HG03139 (cell line): ENCODE data around the gene PRKG1.

Experiments used
- ATAC-seq: cut with Tn5 transposase; IDR thresholded peaks from one replicate; pipeline ENCODE4 v1.9.1; 2021; ENCODE audit not compliant: unreplicated experiment

The PRKG1 gene

GRCh38 chr10:51217505-51217904 lies 143.2 kb downstream of the PRKG1 start:
- ATAC-seq = no peak

GRCh38 chr10:51224671-51225161 lies 150.4 kb downstream of the PRKG1 start:
- no peak for ATAC-seq

DNA sequence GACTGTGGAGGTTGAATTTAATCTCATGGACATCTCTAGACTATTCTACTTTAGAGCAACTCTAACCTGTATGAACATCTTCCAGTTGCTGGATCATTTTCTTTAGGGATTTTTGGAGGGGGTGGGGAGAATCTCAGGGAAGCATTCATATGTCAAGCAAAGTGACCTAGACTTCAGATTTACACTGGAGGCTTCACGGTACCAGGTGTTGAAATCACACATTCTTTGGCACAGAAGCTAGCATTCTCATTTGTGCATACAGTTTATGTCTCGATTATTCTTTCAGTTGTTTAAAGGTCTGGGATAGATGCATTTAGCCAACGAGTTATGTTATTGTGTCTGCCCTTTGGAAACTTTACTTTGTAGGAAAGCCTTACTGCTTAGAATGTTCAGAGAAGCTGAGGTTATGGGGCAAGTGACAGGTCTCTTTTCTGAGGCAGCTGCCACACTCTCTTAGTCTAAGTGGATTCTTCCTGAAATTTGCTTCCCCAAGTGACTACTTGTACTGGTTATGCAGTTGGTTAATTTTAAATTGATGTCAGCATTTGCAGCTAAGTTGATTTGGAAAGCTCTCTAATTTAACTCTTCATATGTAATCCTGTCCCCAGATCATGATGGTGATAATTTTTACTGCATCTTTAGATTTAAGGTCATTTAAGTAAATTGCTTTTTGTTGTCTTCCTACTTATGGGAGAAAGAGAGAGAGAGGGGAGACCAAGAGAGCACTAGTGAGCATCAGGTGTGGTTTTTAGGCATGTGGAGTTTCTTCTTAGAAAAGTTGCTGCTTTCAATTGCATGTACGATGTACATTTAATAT lies 153.8 kb downstream of the PRKG1 start:
- ATAC-seq = no peak

- ATAC-seq = no peak
Measured at GRCh38 chr10:51228714-51229100, 154.4 kb downstream of the PRKG1 start.

GRCh38 chr10:51230887-51231585 lies 156.7 kb downstream of the PRKG1 start:
- ATAC-seq = no peak

DNA sequence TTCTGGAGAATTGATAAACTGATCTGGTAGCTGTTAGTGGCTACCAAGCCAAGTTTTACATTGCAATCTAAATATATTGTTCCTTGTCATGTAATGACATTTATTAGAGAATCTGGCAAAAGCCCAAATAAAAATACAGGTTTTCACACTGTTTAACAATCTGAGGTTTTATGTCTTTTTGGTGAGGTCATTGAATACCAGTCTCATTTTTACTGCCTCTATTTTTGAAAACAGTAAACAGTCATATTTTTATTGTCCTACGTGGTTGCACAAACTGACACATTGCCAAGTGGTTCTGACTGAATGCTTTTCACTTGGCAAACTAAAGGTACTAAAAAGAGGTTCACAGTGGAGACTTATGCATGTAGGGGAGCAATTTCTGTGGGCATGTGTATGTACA lies 157.5 kb downstream of the PRKG1 start:
- no peak for ATAC-seq

GRCh38 chr10:51233337-51234100 lies 159.2 kb downstream of the PRKG1 start:
- no peak for ATAC-seq

DNA sequence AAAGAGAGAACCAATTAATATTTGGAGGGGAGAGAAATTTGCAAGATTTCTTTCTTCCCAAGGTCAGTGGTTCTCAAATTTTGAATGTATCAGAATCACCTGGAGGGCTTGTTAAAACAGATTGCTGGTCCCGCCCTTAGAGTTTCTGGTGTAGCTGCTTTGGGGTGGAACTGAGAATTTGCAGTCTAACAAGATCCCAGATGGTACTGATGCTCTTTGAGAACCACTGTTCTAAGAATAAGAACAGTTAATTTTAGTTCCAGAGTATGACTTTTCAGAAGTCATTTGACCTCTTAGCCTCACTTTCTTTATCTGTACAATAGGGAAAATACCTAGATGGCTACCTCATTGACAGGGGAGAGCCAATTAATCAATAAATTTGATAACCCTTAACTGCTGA lies 161.6 kb downstream of the PRKG1 start:
- no peak for ATAC-seq

DNA sequence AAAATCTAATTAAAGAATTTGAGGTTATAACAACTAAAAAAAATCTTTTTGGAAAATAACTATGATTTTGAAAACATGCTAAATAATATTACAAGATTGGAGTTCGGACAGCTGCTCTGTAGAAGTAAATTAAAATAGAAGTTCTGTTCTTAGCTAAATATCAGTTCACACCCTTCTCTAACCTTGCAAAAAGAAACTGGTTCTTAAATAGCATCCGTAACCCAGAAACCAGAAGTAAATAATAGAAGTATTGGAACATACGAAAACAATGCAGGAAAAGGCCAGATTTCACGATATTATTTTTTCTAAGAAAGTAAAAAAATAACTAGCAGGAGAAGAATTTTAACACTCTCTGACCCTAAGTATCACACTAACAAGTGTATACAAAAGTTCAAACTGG lies 164.7 kb downstream of the PRKG1 start:
- ATAC-seq = no peak

DNA sequence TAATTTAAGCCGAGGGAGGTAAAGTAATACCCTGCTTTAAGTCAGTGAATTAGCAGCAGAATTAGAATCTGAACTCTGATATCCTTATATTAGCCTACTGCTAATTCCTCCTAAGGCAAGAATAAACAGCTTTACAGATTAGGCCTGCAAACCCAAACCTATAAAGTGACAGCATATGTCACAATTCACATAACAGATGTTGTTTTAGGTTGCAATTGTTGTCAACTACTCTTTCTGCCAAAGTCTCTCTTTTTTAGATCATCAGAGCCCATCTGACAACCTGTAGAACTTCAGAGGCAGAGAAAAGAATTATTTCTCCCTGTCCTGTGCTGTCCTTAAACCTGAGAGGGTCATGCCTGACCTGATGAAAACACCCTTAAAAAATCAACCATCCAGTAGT lies 167.2 kb downstream of the PRKG1 start:
- no peak for ATAC-seq

- no peak for ATAC-seq
Measured at GRCh38 chr10:51242393-51242792, 168.1 kb downstream of the PRKG1 start.

GRCh38 chr10:51244309-51244708 lies 170.0 kb downstream of the PRKG1 start:
- no peak for ATAC-seq

- no peak for ATAC-seq
Measured at GRCh38 chr10:51244748-51245490, 170.6 kb downstream of the PRKG1 start.

GRCh38 chr10:51246156-51246555 lies 171.9 kb downstream of the PRKG1 start:
- no peak for ATAC-seq

DNA sequence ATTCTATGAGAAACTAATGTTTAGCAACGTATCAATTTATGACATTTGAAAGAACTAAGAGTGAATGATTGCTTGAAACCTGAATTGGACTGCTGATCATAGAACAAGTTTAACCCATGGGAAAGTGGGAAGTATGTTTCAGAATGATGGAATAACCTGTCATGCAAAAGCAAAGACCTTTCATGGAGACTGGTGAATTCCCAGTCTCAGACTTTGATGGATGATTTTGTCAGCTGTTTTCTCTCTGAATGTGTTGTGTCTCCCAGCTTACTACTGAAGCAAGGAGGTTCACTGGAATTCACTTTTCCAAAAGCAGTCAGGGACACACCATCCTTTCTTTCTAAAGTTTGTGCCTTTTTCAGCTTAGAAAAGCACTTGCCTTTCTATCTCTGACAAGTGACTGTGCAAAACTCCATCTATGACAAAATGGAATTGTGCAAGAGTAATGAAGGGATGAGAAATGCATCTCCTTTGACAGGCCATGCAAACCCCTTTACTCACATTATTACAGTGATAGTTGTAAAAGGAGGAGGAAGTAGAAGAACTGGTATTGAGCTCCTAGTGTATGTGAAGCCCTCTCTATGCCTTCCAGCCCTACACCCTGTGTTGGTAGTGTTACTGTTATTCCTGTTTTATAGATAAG lies 176.1 kb downstream of the PRKG1 start:
- no peak for ATAC-seq

DNA sequence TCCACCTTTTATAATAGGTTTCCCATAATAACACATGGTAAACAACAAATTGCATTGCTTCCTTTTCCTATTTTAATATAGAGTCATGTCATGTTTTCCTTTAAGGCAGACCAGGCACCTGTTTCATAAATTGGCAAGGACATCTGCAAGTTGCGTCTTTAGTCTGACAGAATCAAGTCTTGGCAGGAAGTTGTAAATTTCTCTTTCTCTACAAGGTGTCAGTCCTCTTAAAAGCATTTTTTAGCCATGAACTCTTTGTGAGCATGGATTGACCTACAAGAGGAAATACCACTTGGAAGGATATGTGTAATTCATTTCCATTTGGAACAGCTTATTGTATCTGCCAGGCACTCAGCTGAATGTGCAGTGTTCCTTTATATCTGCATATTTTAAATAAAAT lies 176.8 kb downstream of the PRKG1 start:
- no peak for ATAC-seq

GRCh38 chr10:51255381-51255780 lies 181.1 kb downstream of the PRKG1 start:
- ATAC-seq = no peak

- no peak for ATAC-seq
Measured at GRCh38 chr10:51257511-51258248, 183.4 kb downstream of the PRKG1 start.

GRCh38 chr10:51260376-51260775 lies 186.1 kb downstream of the PRKG1 start:
- ATAC-seq = no peak

GRCh38 chr10:51266496-51266895 lies 192.2 kb downstream of the PRKG1 start:
- no peak for ATAC-seq
